Endothelial cell of umbilical vein (primary cell): ENCODE data around the gene CSPG5. TPM values are rescaled to one million over a fixed set of nuclear protein-coding genes. Genes with fewer than 3 reads are reported as not detected.

Experiments used
- BruUV-seq: library from RNA; stranded (reverse); fragments of 400-500 nt; replicated peaks from 2 replicates; lab custom pipeline; 2021; lab: Mats Ljungman, UMichigan
- CTCF ChIA-PET: fragments of 300-600, 350-600 bp; sonication (Branson Sonifier 250); formaldehyde crosslinking; loops from one replicate; lab custom pipeline; 2021; ENCODE audit warnings: antibody characterized with exemption, inconsistent platforms; lab: Charles Lee
- POLR2A ChIA-PET: fragments of 300-600, 350-600 bp; sonication (Branson Sonifier 250); formaldehyde crosslinking; loops from one replicate; lab custom pipeline; 2021; ENCODE audit warnings: antibody characterized with exemption, inconsistent platforms; lab: Charles Lee
- DNase-seq: peaks from one replicate; pipeline ENCODE4 v3.0.0-alpha.2; 2011; ENCODE audit warnings: low read depth, low spot score
- FAIRE-seq: peaks from 2 replicates; lab custom pipeline; 2011; peaks lifted over from hg19 to GRCh38; lab: Jason Lieb, UNC
- H2AFZ ChIP-seq: 2 replicates; pipeline ENCODE4 v1.6.0; 2012; ENCODE audit warnings: low read depth, low read length, control low read depth, inconsistent platforms
- H3K27ac ChIP-seq: 2 replicates; pipeline ENCODE4 v1.5.1; 2011; ENCODE audit warnings: low read depth, mild to moderate bottlenecking, control low read depth, low read length, moderate library complexity; ENCODE audit not compliant: insufficient read depth
- H3K27me3 ChIP-seq, 2 experiments: 2 replicates each; pipeline versions ENCODE4 v1.6.0 to v1.6.1; 2011; ENCODE audit warnings: low read length in 2 of 2, mixed read lengths in 1 of 2; ENCODE audit not compliant: control insufficient read depth in 2 of 2, insufficient read depth in 2 of 2
- H3K36me3 ChIP-seq, 2 experiments: 2 replicates in 1 of 2; 3 replicates in 1 of 2; pipeline ENCODE4 v1.5.1; 2011; ENCODE audit warnings: low read length in 2 of 2, mild to moderate bottlenecking in 1 of 2, moderate library complexity in 1 of 2; ENCODE audit not compliant: control insufficient read depth in 2 of 2, insufficient read depth in 2 of 2; ENCODE audit errors: extremely low read depth in 1 of 2
- H3K4me1 ChIP-seq: 3 replicates; pipeline ENCODE4 v1.5.1; 2011; ENCODE audit warnings: mild to moderate bottlenecking, low read length; ENCODE audit not compliant: control insufficient read depth, insufficient read depth; ENCODE audit errors: extremely low read depth
- H3K4me2 ChIP-seq: 2 replicates; pipeline ENCODE4 v1.6.1; 2011; ENCODE audit warnings: low read length, control low read depth, mixed read lengths; ENCODE audit not compliant: insufficient read depth
- H3K4me3 ChIP-seq, 3 experiments: fragments of 200-600 bp in 1 of 3; sonication (generic), shearing (Covaris generic) in 1 of 3; replicated peaks in 1 of 3; 2 replicates each; pipeline ENCODE4 v1.5.1; 2011 to 2016; ENCODE audit warnings: control low read depth in 3 of 3, low read length in 3 of 3, mild to moderate bottlenecking in 2 of 3, inconsistent platforms in 1 of 3, low read depth in 1 of 3, moderate library complexity in 1 of 3; ENCODE audit not compliant: insufficient read depth in 1 of 3
- H3K79me2 ChIP-seq: 2 replicates; pipeline ENCODE4 v1.6.0; 2012; ENCODE audit warnings: low read length, inconsistent platforms; ENCODE audit not compliant: control insufficient read depth, insufficient read depth
- H3K9ac ChIP-seq: replicated peaks from 2 replicates; pipeline ENCODE3; 2011; ENCODE audit warnings: low read length, control low read depth; ENCODE audit not compliant: insufficient read depth; ENCODE audit errors: extremely low read depth
- H3K9me1 ChIP-seq: replicated peaks from 3 replicates; pipeline ENCODE4 v1.6.0; 2011; ENCODE audit warnings: mild to moderate bottlenecking, low read length; ENCODE audit not compliant: control insufficient read depth, insufficient read depth; ENCODE audit errors: extremely low read depth
- H3K9me3 ChIP-seq: replicated peaks from 2 replicates; pipeline ENCODE4 v1.5.1; 2012; ENCODE audit warnings: low read length, inconsistent platforms; ENCODE audit not compliant: control insufficient read depth, insufficient read depth
- H4K20me1 ChIP-seq: replicated peaks from 2 replicates; pipeline ENCODE3; 2011; ENCODE audit warnings: mild to moderate bottlenecking, low read length; ENCODE audit not compliant: control insufficient read depth, insufficient read depth; ENCODE audit errors: extremely low read depth
- EZH2 ChIP-seq: IDR thresholded peaks from 2 replicates; pipeline ENCODE4 v1.6.1; 2012; ENCODE audit warnings: borderline replicate concordance, low read depth, mild to moderate bottlenecking, moderate library complexity, low read length, inconsistent platforms; ENCODE audit not compliant: severe bottlenecking
- FOS ChIP-seq: IDR thresholded peaks from 2 replicates; pipeline ENCODE4 v1.6.1; 2011; ENCODE audit warnings: mild to moderate bottlenecking, low read length, moderate library complexity, borderline replicate concordance; ENCODE audit not compliant: insufficient read depth
- GATA2 ChIP-seq: IDR thresholded peaks from 2 replicates; pipeline ENCODE4 v1.7.0; 2011; ENCODE audit warnings: low read depth, mild to moderate bottlenecking, moderate library complexity, mixed read lengths, low read length; ENCODE audit not compliant: insufficient read length, insufficient read depth
- JUN ChIP-seq: IDR thresholded peaks from 2 replicates; pipeline ENCODE4 v1.6.1; 2011; ENCODE audit warnings: borderline replicate concordance, low read depth; ENCODE audit not compliant: insufficient read length, insufficient read depth
- MYC ChIP-seq: IDR thresholded peaks from one replicate; pipeline ENCODE4 v1.6.1; 2011; ENCODE audit warnings: mild to moderate bottlenecking, low read depth, low read length
- POLR2A ChIP-seq: IDR thresholded peaks from 2 replicates; pipeline ENCODE4 v1.6.1; 2012; ENCODE audit warnings: low read depth, mild to moderate bottlenecking, control low read depth, low read length
- POLR2AphosphoS5 ChIP-seq: IDR thresholded peaks from 2 replicates; pipeline ENCODE4 v1.6.1; 2012; ENCODE audit warnings: low read depth, mild to moderate bottlenecking, control low read depth, low read length, moderate library complexity; ENCODE audit not compliant: insufficient read depth
- dilution Hi-C: fragments of 300-500 bp; cut with MboI; formaldehyde crosslinking; loops from one replicate; pipeline ENCODE4 v1.15.0; 2019; ENCODE audit warnings: low sequenced_read_pairs; ENCODE audit not compliant: extremely low pct_ligation_motif_present
- intact Hi-C: fragments of 100-400 bp; cut with micrococcal nuclease; formaldehyde crosslinking; loops from one replicate; pipeline ENCODE4 v1.10.0; 2022
- polyA plus RNA-seq, 4 experiments: library from polyadenylated mRNA; depleted of rRNA in 3 of 4; stranded (reverse) in 3 of 4; unstranded in 1 of 4; fragments of >200 nt; gene quantifications; 2 replicates each; pipeline versions ENCODE4 v1.2.1 to v1.2.3, GENCODE V29; 2011 to 2012; ENCODE audit warnings: missing spikeins in 1 of 4
- total RNA-seq: library from RNA; stranded (reverse); gene quantifications from 2 replicates; pipeline ENCODE4 v1.2.3, GENCODE V29; 2021
- TF ChIP-seq, protein P1 (sequence below), 2 donors: IDR thresholded peaks; 1 replicate in 1 of 2; 2 replicates in 1 of 2; pipeline ENCODE4 v1.5.1; 2011; ENCODE audit warnings: low read length in 2 of 2, mild to moderate bottlenecking in 2 of 2, moderate library complexity in 2 of 2, control low read depth in 1 of 2, inconsistent platforms in 1 of 2, low read depth in 1 of 2; ENCODE audit not compliant: insufficient read depth in 1 of 2; ENCODE audit errors: extremely low read depth in 1 of 2
- TF ChIP-seq, protein P2 (sequence below): IDR thresholded peaks from 2 replicates; pipeline ENCODE4 v1.6.1; 2011; ENCODE audit not compliant: insufficient read depth, insufficient read length

Gene CSPG5
- total and polyA plus RNA-seq, 2 donors (not counting 3 experiments of a cell fraction or from before 2014, with no cell fraction given), result 0.32 to 0.55 TPM

DNA sequence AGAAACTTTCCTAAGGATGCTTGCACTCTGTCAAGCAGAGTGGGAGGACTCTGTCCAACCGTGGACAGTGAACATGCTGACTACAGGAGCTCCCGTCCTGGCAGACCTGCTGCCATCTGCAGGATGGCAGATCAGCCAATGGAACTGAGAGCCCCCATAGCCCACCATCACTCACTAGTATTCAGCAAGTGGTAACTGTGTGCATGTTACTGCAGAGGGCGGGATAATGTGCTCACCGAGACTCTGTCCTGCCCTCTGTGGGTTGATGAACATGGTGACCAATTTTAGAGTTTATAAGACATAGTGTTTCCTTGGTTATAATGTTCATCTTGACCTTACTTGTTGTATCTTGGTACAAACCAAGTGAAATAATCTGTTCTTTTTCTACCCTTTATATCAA, 11.5 kb downstream of the CSPG5 start:
- dilution Hi-C loops (no loop called here), intact Hi-C loops (no loop called here)
- Histone ChIP-seq H3K27me3 (peaks cover 10 to 14% of the 10 kb centered on the region in 2 experiments), H3K36me3 (no peaks in the 10 kb centered on the region), H3K9ac (no peak overlapping the region), H3K4me3 (no peak overlapping the region), H2AFZ (no peak overlapping the region), H3K4me2 (no peak overlapping the region), H3K27ac (no peak overlapping the region), H4K20me1 (no peaks in the 10 kb centered on the region), H3K9me3 (no peaks in the 10 kb centered on the region), H3K79me2 (no peaks in the 10 kb centered on the region), H3K4me1 (no peaks in the 10 kb centered on the region), H3K9me1 (no peaks in the 10 kb centered on the region)
- no TSS peak for BruUV-seq
- DNase-seq (no peak), FAIRE-seq (no peak)
- ChIA-PET POLR2A (no interaction called here), CTCF (no interaction called here)
- no peak for TF ChIP-seq POLR2A
- TF ChIP-seq POLR2AphosphoS5, result no peak
- TF ChIP-seq JUN, result no peak
- no peak for TF ChIP-seq MYC
- TF ChIP-seq, protein P1, sequence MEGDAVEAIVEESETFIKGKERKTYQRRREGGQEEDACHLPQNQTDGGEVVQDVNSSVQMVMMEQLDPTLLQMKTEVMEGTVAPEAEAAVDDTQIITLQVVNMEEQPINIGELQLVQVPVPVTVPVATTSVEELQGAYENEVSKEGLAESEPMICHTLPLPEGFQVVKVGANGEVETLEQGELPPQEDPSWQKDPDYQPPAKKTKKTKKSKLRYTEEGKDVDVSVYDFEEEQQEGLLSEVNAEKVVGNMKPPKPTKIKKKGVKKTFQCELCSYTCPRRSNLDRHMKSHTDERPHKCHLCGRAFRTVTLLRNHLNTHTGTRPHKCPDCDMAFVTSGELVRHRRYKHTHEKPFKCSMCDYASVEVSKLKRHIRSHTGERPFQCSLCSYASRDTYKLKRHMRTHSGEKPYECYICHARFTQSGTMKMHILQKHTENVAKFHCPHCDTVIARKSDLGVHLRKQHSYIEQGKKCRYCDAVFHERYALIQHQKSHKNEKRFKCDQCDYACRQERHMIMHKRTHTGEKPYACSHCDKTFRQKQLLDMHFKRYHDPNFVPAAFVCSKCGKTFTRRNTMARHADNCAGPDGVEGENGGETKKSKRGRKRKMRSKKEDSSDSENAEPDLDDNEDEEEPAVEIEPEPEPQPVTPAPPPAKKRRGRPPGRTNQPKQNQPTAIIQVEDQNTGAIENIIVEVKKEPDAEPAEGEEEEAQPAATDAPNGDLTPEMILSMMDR (IDR thresholded peaks at IDR 0.05; ENCODE audit: extremely low read depth in 1 of 2, insufficient read depth in 1 of 2, low read depth in 1 of 2, low read length in 2 of 2), result no peak
- no peak for TF ChIP-seq FOS
- TF ChIP-seq EZH2, result no peak
- TF ChIP-seq, protein P2, sequence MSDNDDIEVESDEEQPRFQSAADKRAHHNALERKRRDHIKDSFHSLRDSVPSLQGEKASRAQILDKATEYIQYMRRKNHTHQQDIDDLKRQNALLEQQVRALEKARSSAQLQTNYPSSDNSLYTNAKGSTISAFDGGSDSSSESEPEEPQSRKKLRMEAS, result no peak
- no peak for TF ChIP-seq GATA2
